Measurements from ENCODE around the gene EXOC4. TPM values are rescaled to one million over a fixed set of nuclear protein-coding genes. Genes with fewer than 3 reads are reported as not detected.

Gene EXOC4
- total RNA-seq, 1 experiment from 2014 or later: 75.8 TPM

- H3K27ac Mint-ChIP-seq: no peak overlapping the region
- H3K18ac ChIP-seq (ENCODE audit: insufficient read length, low read depth, low read length): no peak overlapping the region
- no peaks in the 10 kb centered on the region for H3K27me3 Mint-ChIP-seq (ENCODE audit: low read depth)
- H3K4me1 ChIP-seq (ENCODE audit: insufficient read depth, low read length): no peaks in the 10 kb centered on the region; the same call in 1 of the 2 replicates
- H2BK5ac ChIP-seq (ENCODE audit: insufficient read length, low read length): no peak overlapping the region
- no peak overlapping the region for H3K4me3 Mint-ChIP-seq
- no peaks in the 10 kb centered on the region for H3K79me1 ChIP-seq (ENCODE audit: insufficient read depth, low read depth, low read length, poor library complexity, severe bottlenecking)
- H4K20me1 ChIP-seq (ENCODE audit: control insufficient read depth, insufficient read depth, insufficient read length): no peaks in the 10 kb centered on the region
- H3K9ac ChIP-seq (ENCODE audit: extremely low read depth, insufficient read length, low read length): no peak overlapping the region
- no peak overlapping the region for H3T11ph ChIP-seq (ENCODE audit: low read length)
- no peak overlapping the region for H4K5ac ChIP-seq (ENCODE audit: insufficient read length, low read depth, low read length)
- no peak overlapping the region for H4K91ac ChIP-seq (ENCODE audit: insufficient read length, low read depth, low read length)
- H3K27me3 ChIP-seq (ENCODE audit: insufficient read depth, low read length): no peaks in the 10 kb centered on the region
- H2BK15ac ChIP-seq (ENCODE audit: low read depth, low read length): no peak overlapping the region
- no peaks in the 10 kb centered on the region for H3K79me2 ChIP-seq (ENCODE audit: insufficient read depth, low read length)
- TF ChIP-seq CTCF (conservative IDR thresholded peaks at IDR 0.05): no peak
- H3K27ac ChIP-seq (ENCODE audit: insufficient read length, low read depth, low read length): no peak overlapping the region
- H2AFZ ChIP-seq (ENCODE audit: low read length): no peak overlapping the region
- H2BK120ac ChIP-seq (ENCODE audit: low read depth, low read length, poor library complexity, severe bottlenecking): no peak overlapping the region
- H3K23me2 ChIP-seq (ENCODE audit: insufficient read length, low read depth, low read length, poor library complexity, severe bottlenecking): no peaks in the 10 kb centered on the region
- no CpG with 5 or more reads among the region's 1 CpG for WGBS (ENCODE audit: extremely low coverage, insufficient read length, low lambda C conversion rate)
- H3K9me3 Mint-ChIP-seq: no peaks in the 10 kb centered on the region
- no peak overlapping the region for H3K4ac ChIP-seq (ENCODE audit: low read depth, low read length)
- no peaks in the 10 kb centered on the region for H3K9me3 ChIP-seq (ENCODE audit: control insufficient read depth, low read depth, low read length)
- no peak overlapping the region for H4K8ac ChIP-seq (replicated peaks; ENCODE audit: insufficient read length, low read depth, low read length)
- DNase-seq: no peak
- H3K36me3 Mint-ChIP-seq (ENCODE audit: insufficient read depth in 1 of 3, low read depth in 3 of 3): no peaks in the 10 kb centered on the region
- H3K4me1 Mint-ChIP-seq: peaks cover 10 to 12% of the 10 kb centered on the region in 2 experiments
- no peak overlapping the region for H3K14ac ChIP-seq (ENCODE audit: insufficient read depth, low read length)
- no peak overlapping the region for H3K23ac ChIP-seq (ENCODE audit: insufficient read length, low read depth, low read length)
- H3K4me2 ChIP-seq (ENCODE audit: insufficient read depth, insufficient read length, low read length): no peak overlapping the region
- no peak overlapping the region for H2AK5ac ChIP-seq (ENCODE audit: insufficient read length, low read length)
- H2BK12ac ChIP-seq (ENCODE audit: insufficient read length, low read depth, low read length): no peak overlapping the region
- no peak overlapping the region for H2BK20ac ChIP-seq (ENCODE audit: low read depth, low read length, poor library complexity, severe bottlenecking)
- H3K56ac ChIP-seq (ENCODE audit: insufficient read length, low read depth, low read length): no peak overlapping the region
Observed at GRCh38 chr7:133572843-133573242, 320.0 kb downstream of the EXOC4 start.
